Astrocyte of the spinal cord (primary cell): ENCODE data around the gene SEC24C.

Source experiments
- DNase-seq: peaks from one replicate; pipeline ENCODE4 v3.0.0; 2011; ENCODE audit warnings: low read depth, low spot score
- H3K4me3 ChIP-seq: 2 replicates; pipeline ENCODE4 v1.5.1; 2011; ENCODE audit warnings: low read depth, mild to moderate bottlenecking, low read length, moderate library complexity
- CTCF ChIP-seq: IDR thresholded peaks from 2 replicates; pipeline ENCODE4 v1.5.1; 2012; ENCODE audit warnings: low read depth, mild to moderate bottlenecking, low read length, inconsistent platforms
- in situ Hi-C: cut with HindIII; loops from 2 replicates; pipeline ENCODE4 v1.10.0; 2017; ENCODE audit warnings: low sequenced_read_pairs

SEC24C gene

GRCh38 chr10:73759512-73760115 lies 15.4 kb downstream of the SEC24C start:
- no peak for DNase-seq
- in situ Hi-C loops: no loop called here
- no peak overlapping the region for H3K4me3 ChIP-seq
- no peak for TF ChIP-seq CTCF

GRCh38 chr10:73761781-73762180 lies 17.6 kb downstream of the SEC24C start:
- TF ChIP-seq CTCF: no peak
- in situ Hi-C loops: no loop called here

GRCh38 chr10:73762915-73763314 lies 18.7 kb downstream of the SEC24C start:
- no peak for DNase-seq
- no peak for TF ChIP-seq CTCF
- in situ Hi-C loops: no loop called here
- no peak overlapping the region for H3K4me3 ChIP-seq

More at GRCh38 chr10:73761781-73762180, 17.6 kb downstream of the SEC24C start:
- no peak overlapping the region for H3K4me3 ChIP-seq
- DNase-seq: no peak

- no peak for TF ChIP-seq CTCF
- in situ Hi-C loops: no loop called here
- DNase-seq: no peak
- no peak overlapping the region for H3K4me3 ChIP-seq
These were observed 19.2 kb downstream of the SEC24C start for GRCh38 chr10:73763343-73763742.

GRCh38 chr10:73765066-73765465 lies 20.9 kb downstream of the SEC24C start:
- H3K4me3 ChIP-seq: no peak overlapping the region
- DNase-seq: no peak
- no peak for TF ChIP-seq CTCF
- in situ Hi-C loops: no loop called here

GRCh38 chr10:73768881-73769280 lies 24.7 kb downstream of the SEC24C start:
- DNase-seq: no peak
- in situ Hi-C loops: no loop called here
- H3K4me3 ChIP-seq: no peak overlapping the region
- no peak for TF ChIP-seq CTCF
